ENCODE results near the gene MME. TPM values are rescaled to one million over a fixed set of nuclear protein-coding genes. Genes with fewer than 3 reads are reported as not detected.

Gene MME
- total and polyA plus RNA-seq, 4 donors = 5.8 to 34.5 (median 7.2) TPM

GRCh38 chr3:155219106-155219505 lies 139.0 kb downstream of the MME start:
- DNase-seq (ENCODE audit: low read depth in 4 of 6, low spot score in 6 of 6) = no peak
- no peak overlapping the region for H3K4me3 ChIP-seq (ENCODE audit: low read depth, low read length)
- H3K27me3 ChIP-seq (ENCODE audit: control insufficient read depth, insufficient read depth, low read length) = no peaks in the 10 kb centered on the region
- WGBS (ENCODE audit: insufficient coverage) = no CpG with 5 or more reads among the region's 1 CpG
- H3K9me3 ChIP-seq (ENCODE audit: control insufficient read depth, insufficient read depth, low read length) = no peaks in the 10 kb centered on the region
- no peaks in the 10 kb centered on the region for H3K36me3 ChIP-seq (ENCODE audit: control insufficient read depth, insufficient read depth, low read length)
- no peaks in the 10 kb centered on the region for H3K4me1 ChIP-seq (ENCODE audit: control insufficient read depth, insufficient read depth, low read length)
- no peak overlapping the region for H3K27ac ChIP-seq (ENCODE audit: low read depth, low read length)

GRCh38 chr3:155225417-155225816 lies 145.3 kb downstream of the MME start:
- H3K4me3 ChIP-seq (ENCODE audit: low read depth, low read length) = no peak overlapping the region
- H3K4me1 ChIP-seq (ENCODE audit: control insufficient read depth, insufficient read depth, low read length) = no peaks in the 10 kb centered on the region
- H3K27ac ChIP-seq (ENCODE audit: low read depth, low read length) = no peak overlapping the region
- H3K27me3 ChIP-seq (ENCODE audit: control insufficient read depth, insufficient read depth, low read length) = no peaks in the 10 kb centered on the region
- no peaks in the 10 kb centered on the region for H3K9me3 ChIP-seq (ENCODE audit: control insufficient read depth, insufficient read depth, low read length)
- no peaks in the 10 kb centered on the region for H3K36me3 ChIP-seq (ENCODE audit: control insufficient read depth, insufficient read depth, low read length)
- WGBS (ENCODE audit: insufficient coverage) = 97% methylated on average over 5 of the region's 5 CpGs
- no peak for DNase-seq (ENCODE audit: low read depth in 4 of 6, low spot score in 6 of 6)

- DNase-seq (ENCODE audit: low read depth in 4 of 6, low spot score in 6 of 6) = no peak
- Histone ChIP-seq H3K9me3 (ENCODE audit: control insufficient read depth, insufficient read depth, low read length) (no peaks in the 10 kb centered on the region), H3K4me3 (ENCODE audit: low read depth, low read length) (no peak overlapping the region), H3K4me1 (ENCODE audit: control insufficient read depth, insufficient read depth, low read length) (no peaks in the 10 kb centered on the region), H3K27ac (ENCODE audit: low read depth, low read length) (no peak overlapping the region), H3K36me3 (ENCODE audit: control insufficient read depth, insufficient read depth, low read length) (no peaks in the 10 kb centered on the region), H3K27me3 (ENCODE audit: control insufficient read depth, insufficient read depth, low read length) (no peaks in the 10 kb centered on the region)
- 87% methylated on average over 3 of the region's 3 CpGs for WGBS (ENCODE audit: insufficient coverage)
These were observed 147.0 kb downstream of the MME start for GRCh38 chr3:155227141-155227540.

GRCh38 chr3:155228676-155229075 lies 148.6 kb downstream of the MME start:
- 100% methylated on average over 1 of the region's 1 CpG for WGBS (ENCODE audit: insufficient coverage)
- H3K4me1 ChIP-seq (ENCODE audit: control insufficient read depth, insufficient read depth, low read length) = no peaks in the 10 kb centered on the region
- no peaks in the 10 kb centered on the region for H3K36me3 ChIP-seq (ENCODE audit: control insufficient read depth, insufficient read depth, low read length)
- H3K27ac ChIP-seq (ENCODE audit: low read depth, low read length) = no peak overlapping the region
- H3K27me3 ChIP-seq (ENCODE audit: control insufficient read depth, insufficient read depth, low read length) = no peaks in the 10 kb centered on the region
- H3K9me3 ChIP-seq (ENCODE audit: control insufficient read depth, insufficient read depth, low read length) = no peaks in the 10 kb centered on the region
- no peak for DNase-seq (ENCODE audit: low read depth in 4 of 6, low spot score in 6 of 6)
- no peak overlapping the region for H3K4me3 ChIP-seq (ENCODE audit: low read depth, low read length)

- Histone ChIP-seq H3K4me3 (ENCODE audit: low read depth, low read length) (no peak overlapping the region), H3K36me3 (ENCODE audit: control insufficient read depth, insufficient read depth, low read length) (no peaks in the 10 kb centered on the region), H3K4me1 (ENCODE audit: control insufficient read depth, insufficient read depth, low read length) (no peaks in the 10 kb centered on the region), H3K27me3 (ENCODE audit: control insufficient read depth, insufficient read depth, low read length) (no peaks in the 10 kb centered on the region), H3K9me3 (ENCODE audit: control insufficient read depth, insufficient read depth, low read length) (no peaks in the 10 kb centered on the region), H3K27ac (ENCODE audit: low read depth, low read length) (no peak overlapping the region)
- WGBS (ENCODE audit: insufficient coverage) = no CpG with 5 or more reads among the region's 1 CpG
- DNase-seq (ENCODE audit: low read depth in 4 of 6, low spot score in 6 of 6) = no peak
These were observed 149.0 kb downstream of the MME start for GRCh38 chr3:155229086-155229485.

- Histone ChIP-seq H3K27ac (ENCODE audit: low read depth, low read length) (no peak overlapping the region), H3K4me1 (ENCODE audit: control insufficient read depth, insufficient read depth, low read length) (no peaks in the 10 kb centered on the region), H3K27me3 (ENCODE audit: control insufficient read depth, insufficient read depth, low read length) (no peaks in the 10 kb centered on the region), H3K36me3 (ENCODE audit: control insufficient read depth, insufficient read depth, low read length) (no peaks in the 10 kb centered on the region), H3K4me3 (ENCODE audit: low read depth, low read length) (no peak overlapping the region), H3K9me3 (ENCODE audit: control insufficient read depth, insufficient read depth, low read length) (no peaks in the 10 kb centered on the region)
- no peak for DNase-seq (ENCODE audit: low read depth in 4 of 6, low spot score in 6 of 6)
These were observed 150.3 kb downstream of the MME start for GRCh38 chr3:155230382-155230781.

- H3K36me3 ChIP-seq (ENCODE audit: control insufficient read depth, insufficient read depth, low read length) = no peaks in the 10 kb centered on the region
- DNase-seq (ENCODE audit: low read depth in 4 of 6, low spot score in 6 of 6) = no peak
- H3K9me3 ChIP-seq (ENCODE audit: control insufficient read depth, insufficient read depth, low read length) = no peaks in the 10 kb centered on the region
- H3K4me3 ChIP-seq (ENCODE audit: low read depth, low read length) = no peak overlapping the region
- WGBS (ENCODE audit: insufficient coverage) = 100% methylated on average over 2 of the region's 2 CpGs
- H3K4me1 ChIP-seq (ENCODE audit: control insufficient read depth, insufficient read depth, low read length) = no peaks in the 10 kb centered on the region
- H3K27ac ChIP-seq (ENCODE audit: low read depth, low read length) = no peak overlapping the region
- no peaks in the 10 kb centered on the region for H3K27me3 ChIP-seq (ENCODE audit: control insufficient read depth, insufficient read depth, low read length)
These were observed 151.7 kb downstream of the MME start for GRCh38 chr3:155231792-155232191.

- H3K27ac ChIP-seq (ENCODE audit: low read depth, low read length) = no peak overlapping the region
- no peak overlapping the region for H3K4me3 ChIP-seq (ENCODE audit: low read depth, low read length)
- no peaks in the 10 kb centered on the region for H3K27me3 ChIP-seq (ENCODE audit: control insufficient read depth, insufficient read depth, low read length)
- no peaks in the 10 kb centered on the region for H3K9me3 ChIP-seq (ENCODE audit: control insufficient read depth, insufficient read depth, low read length)
- WGBS (ENCODE audit: insufficient coverage) = 90% methylated on average over 3 of the region's 3 CpGs
- DNase-seq (ENCODE audit: low read depth in 4 of 6, low spot score in 6 of 6) = peak in 1 of 6 donors; percentile 13
- no peaks in the 10 kb centered on the region for H3K36me3 ChIP-seq (ENCODE audit: control insufficient read depth, insufficient read depth, low read length)
- no peaks in the 10 kb centered on the region for H3K4me1 ChIP-seq (ENCODE audit: control insufficient read depth, insufficient read depth, low read length)
These were observed 152.5 kb downstream of the MME start for GRCh38 chr3:155232605-155233004.

GRCh38 chr3:155233213-155233612 lies 153.1 kb downstream of the MME start:
- peak overlapping the region; percentile 22 for H3K27ac ChIP-seq (ENCODE audit: low read depth, low read length)
- no peaks in the 10 kb centered on the region for H3K4me1 ChIP-seq (ENCODE audit: control insufficient read depth, insufficient read depth, low read length)
- no peaks in the 10 kb centered on the region for H3K9me3 ChIP-seq (ENCODE audit: control insufficient read depth, insufficient read depth, low read length)
- WGBS (ENCODE audit: insufficient coverage) = 44% methylated on average over 1 of the region's 2 CpGs
- H3K27me3 ChIP-seq (ENCODE audit: control insufficient read depth, insufficient read depth, low read length) = no peaks in the 10 kb centered on the region
- peak; percentile 38 to 86 (median 72) for DNase-seq (ENCODE audit: low read depth in 4 of 6, low spot score in 6 of 6)
- H3K4me3 ChIP-seq (ENCODE audit: low read depth, low read length) = no peak overlapping the region
- H3K36me3 ChIP-seq (ENCODE audit: control insufficient read depth, insufficient read depth, low read length) = no peaks in the 10 kb centered on the region
